Heart left ventricle (tissue), 16 donors: Measurements from ENCODE around the gene CTNND2. TPM values are rescaled to one million over a fixed set of nuclear protein-coding genes. Genes with fewer than 3 reads are reported as not detected.

Source experiments
- ATAC-seq, 4 donors: fragments of 200-7000 bp; cut with Tn5 transposase; one replicate each; pipeline ENCODE4 v1.9.1; 2020 to 2022; ENCODE audit warnings: moderate library complexity in 4 of 4, mild to moderate bottlenecking in 3 of 4, moderate number of reproducible peaks in 1 of 4
- DNase-seq, 5 donors: peaks; one replicate each; pipeline ENCODE4 v3.0.0-alpha.2; 2020
- H3K27ac ChIP-seq, 12 donors: fragments of 200-600 bp; sonication (generic) in 4 of 12; one replicate each; pipeline versions ENCODE4 v1.5.0 to v1.8.0; 2016 to 2022; ENCODE audit warnings: mild to moderate bottlenecking in 2 of 12
- H3K27me3 ChIP-seq, 9 donors: fragments of 200-600 bp; sonication (generic) in 2 of 9; one replicate each; pipeline versions ENCODE4 v1.5.1 to v1.8.0; 2016 to 2022; ENCODE audit warnings: mild to moderate bottlenecking in 3 of 9
- H3K36me3 ChIP-seq, 9 donors: fragments of 200-600 bp; sonication (generic) in 2 of 9; one replicate each; pipeline versions ENCODE4 v1.5.0 to v1.8.0; 2018 to 2022; ENCODE audit warnings: mild to moderate bottlenecking in 2 of 9
- H3K4me1 ChIP-seq, 12 donors: fragments of 200-600 bp; sonication (generic) in 4 of 12; one replicate each; pipeline versions ENCODE4 v1.5.0 to v1.8.0; 2016 to 2022; ENCODE audit warnings: mild to moderate bottlenecking in 3 of 12
- H3K4me3 ChIP-seq, 12 donors: fragments of 200-600 bp; sonication (generic) in 4 of 12; one replicate each; pipeline versions ENCODE4 v1.5.0 to v1.8.0; 2017 to 2022; ENCODE audit warnings: mild to moderate bottlenecking in 9 of 12, moderate library complexity in 4 of 12
- H3K9me3 ChIP-seq, 12 donors: fragments of 200-600 bp; sonication (generic) in 4 of 12; one replicate each; pipeline versions ENCODE4 v1.5.0 to v1.8.0; 2016 to 2022; ENCODE audit warnings: mild to moderate bottlenecking in 1 of 12
- CTCF ChIP-seq, 12 donors: fragments of 200-600 bp; sonication (generic) in 4 of 12; IDR thresholded peaks; one replicate each; pipeline versions ENCODE4 v1.5.0 to v1.8.0; 2018 to 2022; ENCODE audit warnings: antibody characterized with exemption in 12 of 12, mild to moderate bottlenecking in 5 of 12
- POLR2A ChIP-seq, 2 donors: fragments of 450-650 bp; IDR thresholded peaks; one replicate each; pipeline ENCODE4 v1.6.1; 2017; ENCODE audit warnings: antibody characterized with exemption in 2 of 2, mild to moderate bottlenecking in 2 of 2, moderate library complexity in 2 of 2
- WGBS, 4 donors: extraction: QIAGEN DNeasy Blood & Tissue Kit in 2 of 4; methylation state at CpG; one replicate each; pipeline versions ENCODE4 v1.1.5 to v1.1.7; 2013 to 2018; 5-methylcytosine and 5-hydroxymethylcytosine counted together
- intact Hi-C, 10 donors: fragments of 100-400 bp; cut with DNase I; formaldehyde crosslinking; loops; one replicate each; pipeline versions ENCODE4 v1.11.1 to v1.14.2; 2022
- polyA plus RNA-seq, 2 donors: library from polyadenylated mRNA; stranded (reverse); fragments of 200-250 nt; gene quantifications; one replicate each; pipeline ENCODE4 v1.2.3, GENCODE V29; 2013
- total RNA-seq, 9 donors: library from RNA; depleted of rRNA in 2 of 9; stranded (reverse); fragments of >200 nt in 2 of 9; fragmentation: NEBNext Ultra II Directional in 3 of 9; extraction: Animal tissue kit (Norgen Biotek cat#: 25700) in 3 of 9; gene quantifications; one replicate each; pipeline versions ENCODE4 v1.1.0 to v1.2.4, GENCODE V29; 2016 to 2023
- donor health status: ischemic (EF 13 %, LVEDD 7.1; RV severe dilation, severe dysfunction).
- donor health status: healthy with polysubstance abuse.
- donor health status: DM: no; HTN: yes; CAD: no.
- donor health status: DM: no; HTN: no; CAD: no.
- donor health status: ischemic (EF 25% LVEDD 6.9; RV normal size, moderate dysfunction).
- donor health status: ischemic (EF 25% LVEDD 5.7; RV mildly dilated, moderate dysfunction).
- donor health status: healthy.
- donor health status: DM: yes; HTN: yes; CAD: no.
- donor health status: ischemic (EF 35%, LVEDD 5.7; RV mildly dilated, moderate dysfunction).
- donor health status: nonischemic (EF 11% LVEDD 7.7; RV severe dilation, severe dysfunction).
- donor health status: DM: yes; HTN: yes; CAD: no.
- donor health status: PGD.
- donor health status: ischemic (EF 29% LVEDD 5.4; RV normal size, mild dysfunction).
- donor health status: nonischemic (EF 23%, LVEDD 6.1; RV moderate dilation, normal function).

The CTNND2 gene
- total and polyA plus RNA-seq, 11 donors, result 4.0 to 36.8 (median 20.2) TPM

- ATAC-seq, result no peak
- H3K4me3 ChIP-seq, result no peak overlapping the region
- H3K36me3 ChIP-seq, result no peaks in the 10 kb centered on the region
- no peak for DNase-seq
- 55 to 69% (median 63%) methylated on average over 5 to 7 of the region's 7 CpGs for WGBS, 4 donors
- H3K27me3 ChIP-seq, result no peaks in the 10 kb centered on the region
- no peak for TF ChIP-seq CTCF (IDR thresholded peaks at IDR 0.05)
- no peak for TF ChIP-seq POLR2A (IDR thresholded peaks at IDR 0.05)
- H3K4me1 ChIP-seq, result no peaks in the 10 kb centered on the region
- no peak overlapping the region for H3K27ac ChIP-seq
- H3K9me3 ChIP-seq, result no peaks in the 10 kb centered on the region
- intact Hi-C loops, result no loop called here
Measured at GRCh38 chr5:11815916-11816315, 88.3 kb downstream of the CTNND2 start.

GRCh38 chr5:11815481-11815880, 88.8 kb downstream of the CTNND2 start:
- no peaks in the 10 kb centered on the region for H3K9me3 ChIP-seq

GRCh38 chr5:11814373-11814772, 89.9 kb downstream of the CTNND2 start:
- Histone ChIP-seq H3K27me3 (no peaks in the 10 kb centered on the region), H3K9me3 (no peaks in the 10 kb centered on the region), H3K4me1 (no peaks in the 10 kb centered on the region), H3K27ac (no peak overlapping the region), H3K4me3 (no peak overlapping the region), H3K36me3 (no peaks in the 10 kb centered on the region)
- intact Hi-C loops, result no loop called here
- 51 to 78% (median 60%) methylated on average over 4 of the region's 4 CpGs for WGBS, 4 donors
- ATAC-seq (no peak), DNase-seq (no peak)
- TF ChIP-seq POLR2A (IDR thresholded peaks at IDR 0.05) (no peak), CTCF (IDR thresholded peaks at IDR 0.05) (no peak)

More at GRCh38 chr5:11815481-11815880, 88.8 kb downstream of the CTNND2 start:
- Histone ChIP-seq H3K36me3 (no peaks in the 10 kb centered on the region), H3K27ac (no peak overlapping the region), H3K27me3 (no peaks in the 10 kb centered on the region), H3K4me1 (no peaks in the 10 kb centered on the region), H3K4me3 (no peak overlapping the region)
- WGBS, 4 donors, result 75 to 86% (median 83%) methylated on average over 3 of the region's 3 CpGs
- TF ChIP-seq CTCF (IDR thresholded peaks at IDR 0.05) (no peak), POLR2A (IDR thresholded peaks at IDR 0.05) (no peak)
- intact Hi-C loops, result no loop called here
- DNase-seq (no peak), ATAC-seq (no peak)

GRCh38 chr5:11809407-11809806, 94.8 kb downstream of the CTNND2 start:
- no peaks in the 10 kb centered on the region for H3K27me3 ChIP-seq
- H3K27ac ChIP-seq, result no peak overlapping the region
- no peak overlapping the region for H3K4me3 ChIP-seq
- ATAC-seq, result no peak
- no peaks in the 10 kb centered on the region for H3K9me3 ChIP-seq
- 70 to 81% (median 79%) methylated on average over 3 of the region's 3 CpGs for WGBS, 4 donors
- intact Hi-C loops, result no loop called here
- no peaks in the 10 kb centered on the region for H3K4me1 ChIP-seq
- no peak for DNase-seq
- no peak for TF ChIP-seq POLR2A (IDR thresholded peaks at IDR 0.05)
- no peak for TF ChIP-seq CTCF (IDR thresholded peaks at IDR 0.05)
- H3K36me3 ChIP-seq, result no peaks in the 10 kb centered on the region
